Measurements from ENCODE around the gene AZI2.
A peak's percentile ranks its signal among the peaks of the same experiment; 100 is the strongest.

The AZI2 gene

DNA sequence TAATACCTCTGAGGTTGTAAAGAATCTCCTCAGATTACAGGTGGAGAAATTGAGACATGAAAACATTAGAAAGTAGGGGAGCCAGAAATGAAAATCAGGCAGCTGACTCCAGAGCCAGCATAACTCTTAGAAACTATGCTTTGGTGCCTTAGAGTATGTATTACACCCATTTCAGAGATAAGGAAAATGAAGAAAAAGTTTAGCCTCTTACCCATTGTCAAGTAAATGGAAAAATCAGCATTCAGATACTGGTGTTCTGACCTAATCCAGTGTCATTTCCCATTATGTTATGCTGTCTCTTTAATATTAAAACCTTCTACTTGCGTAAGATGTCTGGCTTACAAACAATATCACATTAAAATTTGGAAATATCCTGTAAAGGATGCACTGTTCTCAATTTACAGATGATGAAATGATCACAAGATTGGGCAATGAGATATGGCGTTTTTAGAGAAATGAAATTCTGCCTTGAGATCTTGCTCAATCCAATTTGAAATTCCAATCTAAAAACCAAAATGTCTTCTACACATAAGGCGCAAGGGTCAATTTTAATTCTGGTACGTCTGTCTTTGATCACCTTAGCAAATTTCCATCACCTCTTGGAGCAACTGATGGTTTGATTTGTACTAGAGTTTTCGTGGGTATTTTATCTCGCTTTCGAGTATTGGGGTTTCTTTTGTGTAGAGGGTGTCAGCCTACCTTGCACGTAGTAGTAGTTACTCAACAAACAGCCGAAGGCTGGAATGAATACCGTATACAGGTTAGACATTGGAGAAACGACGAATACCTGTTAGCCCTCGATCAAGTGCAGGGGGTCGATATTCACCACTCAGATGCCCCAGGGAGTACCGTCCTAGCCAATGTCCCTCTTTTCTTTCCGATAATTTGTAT, 1.0 kb downstream of the AZI2 start:
- H3K4me3 ChIP-seq, result peak overlapping the region; percentile 96
- peak overlapping the region; percentile 99 to 100 for H3K27ac ChIP-seq
- TF ChIP-seq CTCF (IDR thresholded peaks at IDR 0.05), result no peak
- DNase-seq (ENCODE audit: low spot score), result peak; percentile 57

- Histone ChIP-seq H3K4me3 (peak overlapping the region; percentile 96), H3K27ac (peak overlapping the region in 1 of 2 donors; percentile 100)
- no peak for DNase-seq (ENCODE audit: low spot score)
- TF ChIP-seq CTCF (IDR thresholded peaks at IDR 0.05), result no peak
Observed at GRCh38 chr3:28345690-28346089, 2.9 kb downstream of the AZI2 start.

DNA sequence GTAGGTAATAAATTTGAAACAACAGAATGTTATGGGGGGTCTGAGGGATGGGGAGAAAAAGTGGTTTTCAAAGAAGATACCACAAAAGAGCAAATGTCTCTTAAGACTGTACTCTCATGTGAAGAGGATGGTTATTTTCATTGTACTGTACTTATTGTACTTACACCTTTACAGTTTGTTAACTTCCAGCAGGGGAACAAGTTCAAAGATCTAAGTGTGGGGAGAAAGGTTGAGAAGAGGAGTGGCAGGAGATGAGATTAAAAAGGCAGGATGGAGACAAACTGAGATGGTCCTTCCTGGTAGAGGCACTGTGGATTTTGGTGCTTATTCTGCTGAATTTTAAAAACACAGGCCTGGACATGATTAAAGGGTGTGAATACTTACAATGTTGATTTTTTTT, 5.5 kb downstream of the AZI2 start:
- TF ChIP-seq CTCF (IDR thresholded peaks at IDR 0.05), result no peak
- no peak for DNase-seq (ENCODE audit: low spot score)
- Histone ChIP-seq H3K4me3 (peak overlapping the region; percentile 55), H3K27ac (peak overlapping the region in 1 of 2 donors; percentile 56)

- no peak for TF ChIP-seq CTCF (IDR thresholded peaks at IDR 0.05)
- Histone ChIP-seq H3K4me3 (no peak overlapping the region), H3K27ac (no peak overlapping the region)
- DNase-seq (ENCODE audit: low spot score), result no peak
Observed at GRCh38 chr3:28337230-28337629, 11.4 kb downstream of the AZI2 start.

DNA sequence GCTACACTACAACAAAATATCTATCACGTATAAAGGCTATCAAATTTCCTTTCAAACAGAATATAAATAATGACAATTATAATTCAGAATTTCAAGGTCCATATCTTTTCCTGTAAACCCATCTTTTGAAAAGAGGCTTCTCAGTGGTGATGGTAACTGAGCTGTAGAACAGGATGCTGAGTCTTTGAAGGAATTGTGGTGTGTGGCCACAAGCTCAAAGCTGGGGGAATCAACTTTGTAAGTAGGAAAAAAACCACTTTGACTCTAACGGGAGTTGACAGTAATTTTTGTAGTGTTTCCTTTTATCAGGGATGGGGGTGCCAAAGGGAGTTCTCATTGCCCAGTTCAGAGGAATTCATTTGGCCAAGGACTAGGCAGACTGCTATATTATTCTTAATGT, 13.4 kb downstream of the AZI2 start:
- Histone ChIP-seq H3K4me3 (no peak overlapping the region), H3K27ac (no peak overlapping the region)
- no peak for DNase-seq (ENCODE audit: low spot score)
- TF ChIP-seq CTCF (IDR thresholded peaks at IDR 0.05), result no peak

- no peak for DNase-seq (ENCODE audit: low spot score)
- no peak for TF ChIP-seq CTCF (IDR thresholded peaks at IDR 0.05)
- Histone ChIP-seq H3K27ac (no peak overlapping the region), H3K4me3 (no peak overlapping the region)
Observed at GRCh38 chr3:28334552-28334951, 14.1 kb downstream of the AZI2 start.
